ENCODE data around the gene MXD4. TPM values are rescaled to one million over a fixed set of nuclear protein-coding genes. Genes with fewer than 3 reads are reported as not detected.

Gene MXD4
- total RNA-seq, 1 experiment from 2014 or later: 18.9 TPM

DNA sequence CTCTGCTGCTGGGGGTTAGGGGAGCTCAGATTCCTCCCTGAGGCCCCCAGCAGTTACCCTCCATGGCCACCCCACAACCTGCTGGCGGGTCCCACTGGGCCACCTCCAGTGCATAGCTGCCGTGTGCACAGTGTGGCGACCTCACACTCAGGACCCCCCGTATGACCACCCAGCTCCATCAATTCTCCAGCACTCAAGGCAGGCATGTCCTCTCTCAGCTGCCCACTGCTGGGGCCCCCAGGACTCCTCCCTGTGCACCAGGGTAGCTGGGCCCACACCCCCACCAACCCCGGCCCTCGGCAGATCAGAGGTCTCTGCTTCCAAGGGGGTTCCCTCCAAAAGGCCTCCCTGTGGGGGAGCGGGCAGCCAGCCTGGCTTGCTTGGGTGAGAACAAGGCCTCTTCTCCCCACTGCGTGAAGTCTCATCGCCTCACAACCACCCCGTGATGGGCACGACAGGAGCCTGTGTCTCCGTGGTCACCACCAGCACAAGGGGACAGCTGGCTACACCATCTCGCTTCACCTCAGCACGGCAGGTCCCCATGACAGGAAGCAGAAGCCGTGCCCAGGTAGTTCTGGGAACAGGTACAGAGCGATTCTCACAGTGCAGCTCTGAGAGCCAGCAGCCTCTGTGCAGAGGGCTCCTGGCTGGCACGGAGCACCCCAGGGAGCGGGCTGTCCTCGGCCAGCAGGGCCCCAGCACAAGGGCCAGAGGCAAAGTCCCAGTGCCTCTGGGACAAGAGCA is 15.4 kb downstream of the MXD4 start:
- Histone ChIP-seq H3K4me2 (ENCODE audit: low read length) (no peak overlapping the region), H3K9ac (ENCODE audit: low read length) (no peak overlapping the region), H3K79me2 (ENCODE audit: low read length) (peaks cover 3% of the 10 kb centered on the region), H2AFZ (ENCODE audit: low read length) (no peak overlapping the region), H3K36me3 (ENCODE audit: low read depth, low read length) (no peaks in the 10 kb centered on the region), H4K20me1 (ENCODE audit: low read length) (no peaks in the 10 kb centered on the region), H3K27ac (ENCODE audit: low read length) (no peak overlapping the region), H3F3A (ENCODE audit: low read length, unreplicated experiment) (no peaks in the 10 kb centered on the region), H3K9me3 (ENCODE audit: low read length) (no peaks in the 10 kb centered on the region), H3K9me2 (replicated peaks; ENCODE audit: low read length) (no peaks in the 10 kb centered on the region), H3K4me1 (ENCODE audit: insufficient read depth, low read length) (no peaks in the 10 kb centered on the region; the same call in 1 of the 2 replicates), H3K27me3 (ENCODE audit: low read length) (no peaks in the 10 kb centered on the region), H3K4me3 (ENCODE audit: low read length) (no peak overlapping the region)
- ATAC-seq (no peak), DNase-seq (no peak)
- intact Hi-C loops (cut with micrococcal nuclease): no loop called here
- TF ChIP-seq, protein P1, sequence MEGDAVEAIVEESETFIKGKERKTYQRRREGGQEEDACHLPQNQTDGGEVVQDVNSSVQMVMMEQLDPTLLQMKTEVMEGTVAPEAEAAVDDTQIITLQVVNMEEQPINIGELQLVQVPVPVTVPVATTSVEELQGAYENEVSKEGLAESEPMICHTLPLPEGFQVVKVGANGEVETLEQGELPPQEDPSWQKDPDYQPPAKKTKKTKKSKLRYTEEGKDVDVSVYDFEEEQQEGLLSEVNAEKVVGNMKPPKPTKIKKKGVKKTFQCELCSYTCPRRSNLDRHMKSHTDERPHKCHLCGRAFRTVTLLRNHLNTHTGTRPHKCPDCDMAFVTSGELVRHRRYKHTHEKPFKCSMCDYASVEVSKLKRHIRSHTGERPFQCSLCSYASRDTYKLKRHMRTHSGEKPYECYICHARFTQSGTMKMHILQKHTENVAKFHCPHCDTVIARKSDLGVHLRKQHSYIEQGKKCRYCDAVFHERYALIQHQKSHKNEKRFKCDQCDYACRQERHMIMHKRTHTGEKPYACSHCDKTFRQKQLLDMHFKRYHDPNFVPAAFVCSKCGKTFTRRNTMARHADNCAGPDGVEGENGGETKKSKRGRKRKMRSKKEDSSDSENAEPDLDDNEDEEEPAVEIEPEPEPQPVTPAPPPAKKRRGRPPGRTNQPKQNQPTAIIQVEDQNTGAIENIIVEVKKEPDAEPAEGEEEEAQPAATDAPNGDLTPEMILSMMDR (conservative IDR thresholded peaks at IDR 0.05; ENCODE audit: low read depth, low read length): no peak
- no peak for TF ChIP-seq EZH2 (IDR thresholded peaks at IDR 0.05; ENCODE audit: low read length, unreplicated experiment)
- no peak for TF ChIP-seq EZH2phosphoT487 (IDR thresholded peaks at IDR 0.05; ENCODE audit: borderline replicate concordance, low read length)
- POLR2A ChIA-PET (ENCODE audit: unreplicated experiment): no interaction called here
- CTCF ChIA-PET: no interaction called here
- BruUV-seq (replicated peaks): no TSS peak

- ATAC-seq: no peak
Observed at GRCh38 chr4:2245787-2246275, 16.1 kb downstream of the MXD4 start.

More at GRCh38 chr4:2245787-2246275, 16.1 kb downstream of the MXD4 start:
- Histone ChIP-seq H3K4me2 (ENCODE audit: low read length) (no peak overlapping the region), H3K27me3 (ENCODE audit: low read length) (no peaks in the 10 kb centered on the region), H3F3A (ENCODE audit: low read length, unreplicated experiment) (no peaks in the 10 kb centered on the region), H3K79me2 (ENCODE audit: low read length) (peaks cover 10% of the 10 kb centered on the region), H3K9me3 (ENCODE audit: low read length) (no peaks in the 10 kb centered on the region), H3K4me1 (ENCODE audit: insufficient read depth, low read length) (no peaks in the 10 kb centered on the region; the same call in 1 of the 2 replicates), H2AFZ (ENCODE audit: low read length) (no peak overlapping the region), H3K27ac (ENCODE audit: low read length) (no peak overlapping the region), H3K9ac (ENCODE audit: low read length) (no peak overlapping the region), H3K9me2 (replicated peaks; ENCODE audit: low read length) (no peaks in the 10 kb centered on the region), H3K4me3 (ENCODE audit: low read length) (no peak overlapping the region), H3K36me3 (ENCODE audit: low read depth, low read length) (no peaks in the 10 kb centered on the region), H4K20me1 (ENCODE audit: low read length) (peaks cover 5% of the 10 kb centered on the region)
- no peak for DNase-seq
- ChIA-PET CTCF (no interaction called here), POLR2A (ENCODE audit: unreplicated experiment) (no interaction called here)
- TF ChIP-seq EZH2phosphoT487 (IDR thresholded peaks at IDR 0.05; ENCODE audit: borderline replicate concordance, low read length) (no peak), EZH2 (IDR thresholded peaks at IDR 0.05; ENCODE audit: low read length, unreplicated experiment) (no peak)
- TF ChIP-seq, protein P1 (conservative IDR thresholded peaks at IDR 0.05; ENCODE audit: low read depth, low read length): no peak
- no TSS peak for BruUV-seq (replicated peaks)
- intact Hi-C loops (cut with micrococcal nuclease): no loop called here
